Measurements from ENCODE around the gene SLC25A39. TPM values are rescaled to one million over a fixed set of nuclear protein-coding genes. Genes with fewer than 3 reads are reported as not detected.
"Not testable (repeated sequence)": the region's sequence is repeated elsewhere in the genome, so short reads cannot be mapped to it uniquely, and the experiment has no call there.

The SLC25A39 gene
- total RNA-seq, 1 donor from 2014 or later = 22.5 TPM

DNA sequence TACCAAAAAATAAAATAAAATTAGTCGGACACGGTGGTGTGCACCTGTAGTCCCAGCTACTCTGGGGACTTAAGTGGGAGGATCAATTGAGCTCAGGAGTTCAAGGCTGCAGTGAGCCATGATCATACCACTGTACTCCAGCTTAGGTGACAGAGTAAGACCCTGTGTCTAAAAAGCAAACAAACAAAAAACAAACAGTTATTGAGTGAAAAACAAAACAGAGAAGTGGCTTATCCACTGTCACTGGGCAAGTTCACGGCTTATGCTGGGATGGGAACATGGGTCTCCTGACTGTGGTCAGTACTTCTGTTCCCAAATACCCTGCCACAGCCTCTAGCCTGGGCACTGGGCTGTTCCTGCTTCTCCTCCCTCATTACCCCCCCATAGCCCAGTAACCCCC lies 10.9 kb upstream of the SLC25A39 start:
- DNase-seq = no peak

GRCh38 chr17:44334727-44335126 lies 10.1 kb upstream of the SLC25A39 start:
- DNase-seq = no peak

DNA sequence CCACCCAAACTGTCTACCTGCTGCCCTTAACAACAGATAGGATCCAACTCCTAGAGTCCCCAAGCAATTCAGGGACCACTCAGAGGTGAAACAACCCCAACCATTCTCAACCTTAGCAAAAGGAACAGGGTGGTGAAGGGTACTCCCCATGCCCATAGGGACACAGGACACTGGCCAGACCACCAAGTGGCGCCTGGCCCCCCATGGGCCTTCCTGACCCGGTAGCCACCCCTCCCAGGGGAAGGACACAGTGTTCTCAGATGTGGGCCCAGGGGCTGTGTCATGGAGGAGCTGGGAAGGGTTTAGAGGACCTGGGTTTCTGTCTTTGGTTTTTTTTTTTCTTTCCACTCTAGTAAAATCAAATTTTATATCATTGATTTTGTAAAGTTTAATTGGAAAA lies 9.7 kb upstream of the SLC25A39 start:
- DNase-seq = no peak

GRCh38 chr17:44333371-44333770 lies 8.7 kb upstream of the SLC25A39 start:
- no peak for DNase-seq

DNA sequence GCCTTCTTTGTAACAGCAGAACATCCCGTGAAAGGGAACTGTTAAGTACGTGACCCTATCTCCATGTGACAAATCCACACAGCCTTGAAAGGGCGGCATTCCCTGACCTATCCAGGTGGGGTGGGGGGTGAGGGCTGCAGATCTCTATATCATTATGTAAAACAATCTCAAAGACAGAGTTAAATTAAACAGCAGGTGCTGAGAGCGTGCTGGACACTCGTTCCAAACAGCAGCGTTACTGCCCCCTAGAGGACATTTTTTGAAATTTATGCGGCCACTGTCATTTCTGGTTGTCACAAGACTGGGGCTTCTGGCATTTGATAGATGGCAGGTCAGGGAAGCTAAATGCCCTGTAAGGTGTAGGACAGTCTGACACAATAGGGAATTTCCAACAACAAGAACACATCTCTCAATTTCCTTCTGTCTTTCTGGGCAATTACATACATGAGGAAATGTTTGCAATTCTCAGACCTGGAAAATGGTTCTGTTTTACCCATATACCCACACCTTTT lies 6.7 kb upstream of the SLC25A39 start:
- peak; percentile 34 for DNase-seq

DNA sequence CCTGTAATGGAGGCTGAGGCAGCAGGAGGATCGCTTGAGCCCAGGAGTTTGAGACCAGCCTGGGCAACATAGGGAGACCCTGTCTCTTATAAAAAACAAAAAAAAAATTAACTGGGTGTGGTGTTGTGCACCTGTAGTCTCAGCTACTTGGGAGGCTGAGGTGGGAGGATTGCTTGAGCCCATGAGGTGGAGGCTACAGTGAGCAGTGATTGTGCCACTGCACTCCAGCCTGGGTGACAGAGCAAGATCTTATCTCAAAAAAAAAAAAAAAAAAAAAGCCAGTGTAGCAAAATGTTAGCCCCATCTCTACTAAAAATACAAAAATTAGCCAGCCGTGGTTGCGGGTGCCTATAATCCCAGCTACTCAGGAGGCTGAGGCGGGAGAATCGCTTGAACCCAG lies 5.6 kb upstream of the SLC25A39 start:
- not testable (repeated sequence) for DNase-seq

- DNase-seq = not testable (repeated sequence)
Measured at GRCh38 chr17:44329516-44329915, 4.9 kb upstream of the SLC25A39 start.

DNA sequence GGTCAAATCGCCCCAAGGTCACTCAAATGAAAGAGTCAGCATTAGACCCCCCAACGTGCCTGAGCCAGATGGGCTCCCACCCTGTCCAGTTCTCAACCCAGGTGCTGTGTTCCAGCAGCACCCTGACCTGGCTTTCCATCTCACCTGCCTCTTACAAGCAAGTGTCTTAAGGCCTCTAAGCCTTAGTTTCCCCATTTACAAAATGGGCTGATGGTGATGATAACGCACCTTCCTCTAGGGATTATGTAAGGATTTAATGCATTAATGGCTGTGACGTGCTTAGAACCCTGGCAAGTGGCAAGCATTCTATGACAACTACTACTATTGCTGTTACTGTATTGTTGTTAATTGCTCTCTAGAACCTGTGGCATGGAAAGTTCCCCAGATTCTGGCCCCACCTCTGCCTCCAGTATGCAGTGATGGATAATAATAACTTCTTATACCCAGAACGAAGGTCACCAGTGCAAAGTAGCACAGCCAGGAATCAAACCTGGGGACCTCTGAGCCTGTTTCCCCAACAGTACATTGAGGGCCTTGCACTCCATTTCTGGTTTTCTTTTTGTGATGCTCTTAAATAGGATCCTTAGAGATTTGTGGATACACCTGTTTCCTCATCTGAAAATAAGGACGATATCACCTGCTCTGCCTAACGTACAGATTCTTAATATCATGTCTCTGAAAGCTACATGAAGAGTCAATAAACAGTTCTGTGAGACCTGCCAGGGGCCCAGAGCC lies 3.3 kb upstream of the SLC25A39 start:
- DNase-seq = no peak

- peak; percentile 94 for DNase-seq
Measured at GRCh38 chr17:44326861-44327444, 2.3 kb upstream of the SLC25A39 start.

DNA sequence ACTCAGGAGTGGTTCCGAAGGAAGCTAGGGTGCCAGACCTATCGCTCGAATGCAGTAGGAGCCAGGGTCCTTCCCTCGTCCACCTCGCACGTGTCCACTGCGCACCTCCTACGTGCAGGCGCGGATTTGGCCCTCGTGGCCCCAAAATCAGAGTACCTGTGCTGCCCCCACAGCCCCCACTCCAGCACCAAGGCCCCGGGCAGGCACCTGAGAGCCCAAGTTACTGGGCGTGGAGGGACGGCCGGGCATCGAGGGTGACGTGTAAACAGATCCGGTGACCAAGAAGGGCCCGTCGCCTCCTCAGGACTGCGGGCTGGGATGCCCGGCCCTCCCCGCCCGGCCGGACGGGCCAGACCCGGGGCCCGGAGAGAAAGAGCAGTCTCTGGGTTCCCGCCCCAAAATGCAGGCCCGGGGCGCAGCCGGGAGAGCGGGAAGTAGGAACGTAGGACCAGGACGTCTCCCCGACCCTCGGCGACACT lies 492 bp downstream of the SLC25A39 start:
- no peak for DNase-seq

DNA sequence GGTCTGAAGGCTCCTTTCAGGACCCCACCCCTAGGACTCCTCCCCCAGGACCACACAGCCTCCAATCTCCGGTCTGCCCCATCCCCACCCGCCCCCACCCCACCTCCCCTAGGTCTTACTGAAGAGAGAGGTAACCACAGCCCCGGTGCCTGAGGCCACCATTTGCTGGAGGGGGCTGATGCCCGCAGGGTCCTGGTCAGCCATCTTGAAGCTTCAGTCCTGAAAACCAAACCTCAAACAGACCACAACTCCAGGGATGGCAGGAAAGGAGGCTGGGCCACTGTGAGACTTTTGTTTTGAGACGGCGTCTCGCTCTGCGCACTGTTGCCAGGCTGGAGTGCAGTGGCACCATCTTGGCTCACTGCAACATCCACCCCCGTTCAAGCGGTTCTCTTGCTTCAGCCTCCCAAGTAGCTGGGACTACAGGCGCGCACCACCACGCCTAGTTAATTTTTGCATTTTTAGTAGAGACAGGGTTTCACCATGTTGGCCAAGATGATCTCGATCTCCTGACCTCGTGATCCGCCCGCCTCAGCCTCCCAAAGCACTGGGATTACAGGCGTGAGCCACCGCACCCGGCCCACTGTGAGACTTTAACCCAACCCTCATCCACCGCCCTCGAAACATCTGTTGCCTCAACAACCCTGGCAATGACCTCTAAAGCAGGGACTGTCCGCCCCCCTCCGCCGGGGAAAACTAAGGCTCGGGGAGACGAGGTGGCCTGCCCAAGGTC lies 1.1 kb downstream of the SLC25A39 start:
- DNase-seq = no peak

DNA sequence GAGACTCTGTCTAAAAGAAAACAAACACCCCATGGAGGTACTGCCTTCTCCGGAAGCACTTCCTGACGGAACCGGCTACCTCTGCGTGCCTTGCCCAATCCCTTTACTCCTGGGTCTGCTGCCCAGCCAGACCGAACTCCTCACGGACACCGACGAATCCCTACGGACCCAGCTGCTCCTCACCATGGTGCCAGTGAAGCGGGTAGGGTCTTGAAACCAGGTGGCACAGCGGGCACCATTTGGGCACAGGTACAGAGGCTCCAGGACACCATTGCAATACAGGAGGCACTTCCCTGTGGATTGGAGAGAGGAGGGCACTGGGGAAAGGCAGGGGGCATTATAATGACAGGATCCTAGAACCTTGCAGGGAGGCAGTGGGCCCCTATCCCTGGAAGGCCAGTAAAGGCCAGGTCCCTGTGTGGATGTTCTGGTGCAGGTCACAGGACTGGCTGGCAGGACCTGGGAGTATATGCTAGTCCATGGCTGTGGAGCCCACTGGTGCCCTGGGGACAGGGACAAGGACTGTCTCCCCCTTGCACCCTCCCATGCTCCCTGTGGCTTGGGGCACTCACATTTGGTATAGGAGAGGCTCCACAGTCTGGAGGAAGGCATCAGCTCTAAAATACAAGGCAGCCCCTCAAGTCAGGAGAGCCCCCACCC lies 2.3 kb downstream of the SLC25A39 start:
- no peak for DNase-seq

- DNase-seq = no peak
Measured at GRCh38 chr17:44321246-44322120, 3.1 kb downstream of the SLC25A39 start.

DNA sequence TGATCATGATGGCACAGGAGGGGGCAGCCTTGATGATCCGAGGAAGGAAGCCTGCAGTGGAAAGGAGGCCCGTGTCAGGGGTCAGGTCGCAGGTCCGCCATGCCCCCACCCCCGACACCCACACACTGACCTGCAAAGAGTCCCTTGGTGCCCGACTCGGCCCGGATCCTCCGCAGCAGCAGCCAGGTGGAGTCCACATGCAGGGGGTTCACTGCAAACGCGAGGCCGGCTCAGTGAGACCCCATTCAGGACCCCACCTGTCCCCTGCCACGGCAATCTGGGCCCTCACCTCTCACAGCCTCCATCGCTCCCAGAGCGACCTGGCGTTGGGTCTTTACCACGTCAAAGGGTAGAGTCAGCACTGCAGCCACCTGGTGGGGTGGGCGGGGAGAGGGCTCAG lies 4.6 kb downstream of the SLC25A39 start:
- DNase-seq = no peak

DNA sequence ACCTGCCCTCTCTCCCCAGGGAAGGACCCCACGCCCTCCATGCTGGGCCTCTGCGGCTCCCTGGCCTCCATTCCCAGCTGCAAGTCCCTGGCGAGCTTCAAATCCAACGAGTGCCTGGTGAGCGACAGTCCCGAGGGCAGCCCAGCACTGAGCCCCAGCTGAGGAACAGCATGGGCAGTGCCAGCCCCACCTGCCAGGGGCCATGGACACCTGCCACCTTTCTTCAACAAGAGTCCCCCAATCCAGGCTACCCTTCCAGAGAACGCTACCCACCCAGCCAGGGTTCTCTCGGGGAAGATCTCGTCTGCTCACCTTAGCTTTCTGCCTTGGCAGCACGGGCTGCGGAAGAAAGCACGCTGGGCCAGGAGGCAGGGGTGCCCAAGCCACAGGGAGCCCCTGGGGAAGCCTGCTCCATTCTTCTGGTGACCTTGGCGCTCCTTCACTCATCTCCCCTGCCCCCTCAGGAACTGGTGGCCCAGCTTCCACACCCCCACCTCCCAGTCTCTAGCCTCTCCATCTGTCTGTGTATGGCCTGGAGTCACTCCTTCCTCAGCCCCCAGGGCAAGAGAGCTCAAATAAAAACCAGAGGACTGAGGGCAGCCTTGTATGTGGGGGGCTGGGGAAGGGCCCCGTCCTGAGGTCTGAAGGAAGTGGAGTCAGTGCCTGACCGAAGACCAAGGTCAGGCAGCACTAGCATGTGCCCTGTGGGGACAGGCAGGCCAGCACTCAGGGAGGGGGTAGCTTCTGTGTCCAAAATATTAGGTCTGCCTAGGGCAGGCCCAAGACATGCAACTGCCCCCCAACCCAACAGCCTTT lies 6.3 kb downstream of the SLC25A39 start:
- DNase-seq = no peak

GRCh38 chr17:44317545-44317944 lies 7.1 kb downstream of the SLC25A39 start:
- DNase-seq = no peak

DNA sequence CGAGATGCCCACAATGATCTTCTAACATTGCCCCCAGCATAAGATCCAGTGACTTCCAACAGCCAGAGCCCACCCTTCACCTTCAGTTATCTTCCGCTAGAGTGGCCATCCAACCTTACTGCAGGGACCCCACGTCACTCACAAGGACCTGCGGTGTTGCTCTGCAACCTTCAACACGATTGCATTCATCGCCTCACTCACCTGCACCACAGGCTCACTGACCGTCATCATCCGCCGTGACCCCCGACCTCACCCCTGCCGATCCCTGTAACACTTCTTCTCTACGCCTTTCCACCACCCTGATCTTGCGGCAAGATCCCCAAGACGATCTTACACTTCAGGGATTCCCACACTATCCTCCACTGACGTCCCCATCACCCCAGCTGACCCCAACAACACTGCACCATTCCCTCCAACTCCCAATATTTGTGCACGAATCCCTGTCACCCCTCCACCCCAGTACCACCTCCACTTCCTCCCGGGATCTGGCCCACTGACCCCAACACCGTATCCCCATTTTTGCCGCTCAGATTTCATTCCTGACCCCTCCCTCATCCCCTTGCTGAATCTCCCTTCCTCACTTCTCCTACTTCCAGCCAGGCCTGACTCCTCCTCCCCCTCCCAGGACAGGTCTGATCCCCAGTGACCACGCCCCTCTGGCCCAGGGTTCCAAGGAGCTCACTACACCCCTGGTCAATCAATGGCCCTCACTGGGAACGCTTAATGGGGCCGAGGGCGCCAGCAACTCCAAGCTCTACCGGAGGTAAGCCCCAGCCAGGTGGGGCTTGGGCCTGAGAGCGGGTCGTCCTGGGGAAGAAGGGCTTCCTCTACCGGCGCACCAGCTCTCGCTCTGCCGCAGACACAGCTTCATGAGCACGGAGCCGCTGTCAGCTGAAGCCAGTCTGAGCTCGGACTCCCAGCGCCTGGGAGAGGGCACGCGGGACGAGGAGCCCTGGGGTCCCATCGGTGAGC lies 8.6 kb downstream of the SLC25A39 start:
- no peak for DNase-seq

DNA sequence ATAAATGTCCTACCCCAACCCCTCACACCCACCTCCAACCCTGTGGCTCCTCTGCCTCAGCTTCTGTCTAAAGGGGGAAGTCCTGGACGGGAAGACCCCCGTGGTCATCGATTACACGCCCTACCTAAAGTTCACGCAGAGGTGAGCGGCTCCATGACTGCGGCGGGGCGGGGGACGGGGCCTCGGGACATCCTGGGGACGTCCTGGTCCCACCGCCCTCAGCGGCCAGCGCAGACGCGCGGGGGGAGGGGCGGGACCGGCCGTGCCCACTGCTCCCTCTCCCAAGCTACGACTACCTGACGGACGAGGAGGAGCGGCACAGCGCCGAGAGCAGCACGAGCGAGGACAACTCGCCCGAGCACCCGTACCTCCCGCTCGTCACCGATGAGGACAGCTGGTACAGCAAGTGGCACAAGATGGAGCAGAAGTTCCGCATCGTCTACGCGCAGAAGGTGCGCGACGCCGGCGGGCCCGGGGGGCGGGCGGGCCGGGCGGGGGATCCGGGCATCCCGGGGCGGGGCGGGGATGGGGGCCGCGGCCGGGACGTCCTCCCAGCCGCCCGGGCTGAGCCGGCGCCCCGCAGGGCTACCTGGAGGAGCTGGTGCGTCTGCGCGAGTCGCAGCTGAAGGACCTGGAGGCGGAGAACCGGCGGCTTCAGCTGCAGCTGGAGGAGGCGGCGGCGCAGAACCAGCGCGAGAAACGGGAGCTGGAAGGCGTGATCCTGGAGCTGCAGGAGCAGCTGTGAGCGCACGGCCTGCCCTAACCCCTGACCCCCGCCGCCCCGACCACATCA lies 9.6 kb downstream of the SLC25A39 start:
- DNase-seq = peak; percentile 28

DNA sequence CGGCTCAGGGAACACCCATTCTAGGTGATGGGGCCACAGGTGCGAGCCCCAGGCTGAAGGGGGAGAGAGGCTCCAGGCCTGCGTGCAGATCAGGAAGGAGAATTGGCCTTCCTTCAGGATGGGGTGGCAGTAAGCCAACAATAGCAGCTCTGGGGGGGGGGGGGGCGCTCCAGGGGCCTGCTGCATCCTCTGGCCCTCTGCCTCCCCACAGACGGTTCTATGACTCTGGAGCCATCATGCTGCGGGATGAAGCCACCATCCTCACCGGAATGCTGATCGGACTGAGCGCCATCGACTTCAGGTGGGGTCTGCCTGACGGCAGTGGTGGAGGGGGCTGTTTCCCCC lies 10.1 kb downstream of the SLC25A39 start:
- DNase-seq = no peak

All from occipital lobe (tissue), 2 donors.